Loucy (cell line): ENCODE results near the gene CCDC51.
"Not testable (repeated sequence)": the region's sequence is repeated elsewhere in the genome, so short reads cannot be mapped to it uniquely, and the experiment has no call there.

ENCODE experiments used
- CTCF ChIP-seq: fragments of 200-600 bp; sonication (generic); conservative IDR thresholded peaks from 2 replicates; pipeline ENCODE4 v1.5.1; 2014; ENCODE audit warnings: mild to moderate bottlenecking, antibody characterized with exemption, low read length
- EZH2phosphoT487 ChIP-seq: fragments of 200-600 bp; IDR thresholded peaks from 2 replicates; pipeline ENCODE4 v1.6.1; 2018; ENCODE audit warnings: antibody characterized with exemption, mild to moderate bottlenecking, moderate library complexity, borderline replicate concordance

- not testable (repeated sequence) for TF ChIP-seq CTCF, EZH2phosphoT487
Measured at GRCh38 chr3:48461767-48462166, 21.8 kb upstream of the CCDC51 start.
